Activated CD8-positive, alpha-beta T cell treated with anti-CD3 and anti-CD28 coated beads, Interleukin-2, amount 10 ng/mL, durations not matched to agents 7 days and 5 days (primary cell): ENCODE measurements around the gene VWA5B1. TPM values are rescaled to one million over a fixed set of nuclear protein-coding genes. Genes with fewer than 3 reads are reported as not detected.

Experiments used
- ATAC-seq: fragments of 150-1000 bp; cut with Tn5 transposase; one replicate; pipeline ENCODE4 v1.10.0; 2021; ENCODE audit warnings: moderate library complexity
- CTCF ChIA-PET: fragments of 350-600 bp; sonication (Branson Sonifier 250); formaldehyde crosslinking; loops from one replicate; lab custom pipeline; 2021; ENCODE audit warnings: antibody characterized with exemption; lab: Charles Lee
- POLR2A ChIA-PET: fragments of 350-600 bp; sonication (Branson Sonifier 250); formaldehyde crosslinking; loops from one replicate; lab custom pipeline; 2021; ENCODE audit warnings: antibody characterized with exemption; lab: Charles Lee
- DNase-seq: peaks from one replicate; pipeline ENCODE4 v3.0.0-alpha.2; 2020
- H3K27ac Mint-ChIP-seq: one replicate; pipeline ENCODE4 v1.8.0; 2021; ENCODE audit warnings: mild to moderate bottlenecking, mixed read lengths
- H3K27me3 Mint-ChIP-seq: one replicate; pipeline ENCODE4 v1.8.0; 2021; ENCODE audit warnings: low read depth, mixed read lengths
- H3K36me3 Mint-ChIP-seq: one replicate; pipeline ENCODE4 v1.8.0; 2021; ENCODE audit warnings: low read depth, mixed read lengths
- H3K4me1 Mint-ChIP-seq: one replicate; pipeline ENCODE4 v1.8.0; 2021; ENCODE audit warnings: low read depth, mixed read lengths
- H3K4me3 Mint-ChIP-seq: one replicate; pipeline ENCODE4 v1.8.0; 2021; ENCODE audit warnings: mild to moderate bottlenecking, mixed read lengths
- H3K9me3 Mint-ChIP-seq: one replicate; pipeline ENCODE4 v1.8.0; 2022; ENCODE audit warnings: mixed read lengths; ENCODE audit not compliant: insufficient read depth
- total RNA-seq, 2 experiments: library from RNA; stranded (reverse); gene quantifications; one replicate each; pipeline ENCODE4 v1.2.3, GENCODE V29; 2021

Gene VWA5B1
- total RNA-seq, 2 experiments from 2014 or later = not detected

DNA sequence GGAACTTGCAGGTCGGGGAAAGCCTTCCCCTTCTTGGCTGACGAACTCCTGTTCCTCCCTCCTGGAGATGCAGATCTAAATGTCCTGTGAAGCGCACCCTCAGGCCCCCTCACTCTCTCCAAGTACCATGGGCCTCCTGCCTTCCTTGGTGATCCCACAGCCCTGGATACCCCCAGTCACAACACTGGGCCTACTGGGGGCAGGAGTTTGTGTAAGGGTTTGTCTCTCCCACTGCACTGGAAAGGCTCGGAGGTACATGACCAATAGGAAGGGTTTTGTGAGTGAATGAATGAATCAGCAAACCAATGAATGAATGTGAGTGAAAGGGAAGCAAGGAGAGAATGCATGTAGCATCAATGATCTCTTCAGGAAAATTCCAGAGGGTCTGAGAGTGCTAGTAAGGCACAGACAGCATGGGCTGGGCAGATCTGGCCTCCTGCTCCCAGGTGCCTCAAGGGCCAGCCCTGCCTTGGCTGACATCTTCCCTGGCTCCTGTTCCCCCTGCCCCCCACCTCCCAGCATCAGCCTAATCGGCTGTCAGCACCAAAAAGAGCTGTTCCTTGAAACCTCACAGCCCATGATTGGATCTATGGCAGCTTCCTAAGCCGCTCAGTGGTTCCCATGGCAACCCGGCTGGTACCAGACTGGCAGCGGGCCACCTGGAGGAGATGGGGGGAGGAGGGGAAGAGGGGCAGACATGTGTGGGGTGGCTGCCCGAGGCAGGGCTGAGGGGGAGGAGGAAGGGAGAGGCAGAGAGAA, 95.8 kb downstream of the VWA5B1 start:
- no peaks in the 10 kb centered on the region for H3K36me3 Mint-ChIP-seq
- no peak overlapping the region for H3K4me3 Mint-ChIP-seq
- DNase-seq = no peak
- H3K4me1 Mint-ChIP-seq = no peaks in the 10 kb centered on the region
- H3K9me3 Mint-ChIP-seq = no peaks in the 10 kb centered on the region
- H3K27me3 Mint-ChIP-seq = peaks cover 31% of the 10 kb centered on the region
- ChIA-PET POLR2A (no interaction called here), CTCF (no interaction called here)
- H3K27ac Mint-ChIP-seq = no peak overlapping the region
- no peak for ATAC-seq

- no peak overlapping the region for H3K4me3 Mint-ChIP-seq
- no peak for DNase-seq
- H3K27ac Mint-ChIP-seq = no peak overlapping the region
- no peak for ATAC-seq
- POLR2A ChIA-PET = no interaction called here
- H3K27me3 Mint-ChIP-seq = peaks cover 50% of the 10 kb centered on the region
- H3K4me1 Mint-ChIP-seq = no peaks in the 10 kb centered on the region
- no peaks in the 10 kb centered on the region for H3K36me3 Mint-ChIP-seq
- no peaks in the 10 kb centered on the region for H3K9me3 Mint-ChIP-seq
- CTCF ChIA-PET = interaction anchor here (1.4 to 1.5 kb wide), 2 partner anchors 18 to 104 kb away, joined by 3 to 4 read pairs; no protein-coding TSS in a partner anchor
These were observed 98.9 kb downstream of the VWA5B1 start for GRCh38 chr1:20389571-20389970.

DNA sequence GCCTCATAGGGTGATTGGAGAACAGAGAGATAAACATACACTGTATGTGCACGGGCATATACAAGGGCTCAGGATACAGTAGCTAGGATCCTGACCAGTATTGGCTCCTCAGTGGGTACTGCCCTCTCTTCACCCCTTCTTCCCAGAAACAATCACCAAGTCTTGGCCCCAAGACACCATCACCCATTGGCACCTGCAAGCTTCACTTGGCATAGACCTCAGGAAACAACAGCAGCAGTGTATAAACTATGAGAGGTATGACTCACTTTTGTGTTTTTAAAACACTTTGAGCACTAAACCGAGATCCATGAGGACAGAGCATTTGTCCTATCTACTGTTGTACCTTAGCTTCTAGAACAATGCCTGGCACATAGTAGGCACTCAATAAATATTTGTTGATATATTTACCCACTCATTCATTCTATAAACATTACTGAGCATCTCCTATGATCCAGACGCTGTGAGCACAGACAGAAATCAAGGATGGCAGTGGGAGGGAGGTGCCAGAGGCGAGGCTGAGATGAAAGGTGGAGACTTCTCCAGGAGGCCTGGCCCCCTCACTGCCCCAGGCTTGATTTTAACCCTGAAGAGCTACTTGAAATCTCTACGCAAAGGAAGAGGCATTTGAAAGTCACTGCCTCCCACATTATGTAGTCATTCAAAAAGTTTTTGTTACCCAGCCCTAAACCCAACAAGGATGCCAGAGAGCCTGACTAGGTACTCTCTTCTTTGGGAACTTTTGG, 100.1 kb downstream of the VWA5B1 start:
- no peaks in the 10 kb centered on the region for H3K4me1 Mint-ChIP-seq
- no peaks in the 10 kb centered on the region for H3K36me3 Mint-ChIP-seq
- no peak overlapping the region for H3K27ac Mint-ChIP-seq
- H3K4me3 Mint-ChIP-seq = no peak overlapping the region
- DNase-seq (no peak), ATAC-seq (no peak)
- H3K9me3 Mint-ChIP-seq = peaks cover 9% of the 10 kb centered on the region
- ChIA-PET POLR2A (no interaction called here), CTCF (interaction anchor here (1.4 to 1.5 kb wide), 2 partner anchors 19 to 103 kb away, joined by 3 to 4 read pairs; no protein-coding TSS in a partner anchor)
- H3K27me3 Mint-ChIP-seq = peaks cover 41% of the 10 kb centered on the region

DNA sequence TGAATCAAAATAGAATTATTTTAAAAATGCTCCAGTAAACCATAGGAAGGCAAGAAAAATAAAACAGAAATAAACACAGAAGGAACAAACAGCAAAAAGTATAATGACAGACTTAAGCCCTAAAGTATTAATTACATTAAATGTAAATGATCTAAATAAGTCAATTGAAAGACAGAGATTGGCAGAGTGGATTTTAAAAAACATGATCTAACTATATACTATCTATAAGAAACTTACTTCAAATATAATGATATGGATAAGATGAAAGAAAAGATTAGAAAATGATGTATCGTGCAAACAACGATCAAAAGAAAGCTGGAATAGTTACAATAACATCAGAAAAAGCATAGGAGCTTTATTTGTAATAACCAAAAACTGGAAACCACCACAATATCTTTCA, 104.6 kb downstream of the VWA5B1 start:
- peaks cover 42% of the 10 kb centered on the region for H3K27me3 Mint-ChIP-seq
- CTCF ChIA-PET = interaction anchor here (1.5 kb wide), 1 partner anchor 18 kb away, joined by 3 read pairs; no protein-coding TSS in a partner anchor
- ATAC-seq = no peak
- H3K4me3 Mint-ChIP-seq = no peak overlapping the region
- POLR2A ChIA-PET = no interaction called here
- no peak overlapping the region for H3K27ac Mint-ChIP-seq
- no peak for DNase-seq
- H3K36me3 Mint-ChIP-seq = no peaks in the 10 kb centered on the region
- no peaks in the 10 kb centered on the region for H3K4me1 Mint-ChIP-seq
- peaks cover 9% of the 10 kb centered on the region for H3K9me3 Mint-ChIP-seq

DNA sequence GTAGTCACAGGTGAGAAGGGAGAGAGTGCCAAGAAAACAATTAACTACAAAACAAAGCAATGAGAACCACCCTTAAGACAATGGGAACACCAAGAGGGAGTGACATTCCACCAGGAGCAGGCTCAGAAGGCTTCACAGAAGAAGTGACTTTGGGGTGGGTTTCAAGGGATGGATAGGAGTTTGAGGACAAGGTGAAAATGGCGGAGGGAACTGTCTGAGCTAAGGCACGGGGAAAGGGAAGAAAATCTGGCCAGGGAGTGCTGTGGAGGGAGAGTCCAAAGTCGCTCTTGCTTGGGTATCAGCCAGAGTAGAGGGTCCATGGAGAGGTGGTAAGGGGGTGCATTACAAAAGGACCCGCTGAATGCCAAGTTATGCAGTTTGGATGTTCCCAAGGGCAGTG, 108.1 kb downstream of the VWA5B1 start:
- H3K27me3 Mint-ChIP-seq = peaks cover 31% of the 10 kb centered on the region

GRCh38 chr1:20399196-20399595, 108.5 kb downstream of the VWA5B1 start:
- ChIA-PET POLR2A (no interaction called here), CTCF (no interaction called here)
- H3K27ac Mint-ChIP-seq = no peak overlapping the region
- peaks cover 9% of the 10 kb centered on the region for H3K9me3 Mint-ChIP-seq
- no peak for ATAC-seq
- DNase-seq = no peak
- no peak overlapping the region for H3K4me3 Mint-ChIP-seq
- peaks cover 28% of the 10 kb centered on the region for H3K27me3 Mint-ChIP-seq
- H3K36me3 Mint-ChIP-seq = no peaks in the 10 kb centered on the region
- H3K4me1 Mint-ChIP-seq = no peaks in the 10 kb centered on the region

More for the DNA sequence above, 108.1 kb downstream of the VWA5B1 start:
- Mint-ChIP-seq H3K9me3 (peaks cover 9% of the 10 kb centered on the region), H3K4me3 (no peak overlapping the region), H3K36me3 (no peaks in the 10 kb centered on the region), H3K27ac (no peak overlapping the region), H3K4me1 (no peaks in the 10 kb centered on the region)
- CTCF ChIA-PET = no interaction called here
- DNase-seq (no peak), ATAC-seq (no peak)
- POLR2A ChIA-PET = no interaction called here

DNA sequence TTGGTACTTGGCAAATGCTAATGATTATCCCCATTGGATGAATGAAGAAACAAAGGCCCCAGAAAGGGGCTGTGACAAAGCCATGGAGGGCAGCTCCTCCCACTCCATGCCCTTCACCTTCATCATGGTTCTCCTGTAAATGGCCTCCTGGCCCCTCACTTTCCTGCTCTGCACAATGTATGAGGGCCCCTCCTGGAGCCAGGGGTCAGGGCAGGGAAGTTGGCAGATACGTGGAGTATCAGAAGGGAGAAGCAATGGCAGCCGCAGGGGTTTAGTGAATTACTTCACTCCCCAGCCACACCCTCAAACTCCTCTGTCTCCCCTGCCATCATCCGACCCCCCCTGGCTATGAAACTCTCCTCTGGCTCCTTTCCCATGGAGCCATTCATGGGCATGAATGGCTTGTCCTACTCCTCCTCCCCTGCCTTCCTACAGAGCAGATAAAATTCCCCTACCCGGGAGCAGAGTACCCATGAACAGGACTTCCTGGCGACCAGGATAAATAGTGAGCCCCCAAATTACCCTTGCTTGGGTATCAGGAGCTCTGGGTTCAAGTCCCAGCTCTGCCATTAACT, 109.0 kb downstream of the VWA5B1 start:
- H3K9me3 Mint-ChIP-seq = peaks cover 9% of the 10 kb centered on the region
- peaks cover 30% of the 10 kb centered on the region for H3K27me3 Mint-ChIP-seq
- no peak overlapping the region for H3K4me3 Mint-ChIP-seq

DNA sequence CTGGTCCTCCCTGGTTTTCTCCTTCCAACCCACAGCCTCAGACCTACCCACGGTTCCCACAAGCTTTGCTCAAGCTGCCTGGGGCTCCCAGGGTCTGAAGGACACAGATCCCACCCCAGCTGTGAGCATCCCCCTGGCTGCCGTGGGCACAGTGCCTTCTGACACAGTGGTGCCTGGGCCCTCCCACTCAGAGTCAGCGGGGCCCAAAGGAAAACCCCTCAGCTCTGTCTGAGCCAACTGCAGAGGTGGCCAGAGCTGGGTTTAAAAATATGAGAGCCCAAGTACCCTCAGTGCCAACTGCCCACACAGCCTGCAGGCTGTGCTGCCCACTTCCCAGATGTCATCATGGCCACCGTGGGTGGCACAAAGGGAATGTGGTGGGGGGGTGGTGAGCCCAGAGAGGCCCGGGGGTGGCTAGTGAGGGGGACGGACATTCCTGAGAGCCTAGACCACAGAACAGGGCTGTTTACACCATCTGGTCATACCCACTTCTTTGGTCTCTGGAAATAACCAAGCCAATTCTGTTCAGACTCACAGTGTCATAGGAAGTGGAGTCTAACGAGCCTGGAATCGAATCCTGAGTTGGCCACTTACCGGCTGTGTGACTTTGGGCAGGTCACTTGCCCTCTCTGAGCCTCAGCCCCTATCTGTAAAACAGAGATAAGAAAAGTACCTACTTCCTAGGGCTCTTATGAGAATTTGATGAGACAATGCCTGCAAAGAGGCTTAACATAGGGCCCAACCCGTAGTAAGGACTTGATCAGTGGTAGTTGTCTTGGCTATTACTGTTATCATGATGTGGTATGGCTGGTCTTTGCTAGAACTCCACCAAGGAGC, 109.9 kb downstream of the VWA5B1 start:
- DNase-seq = no peak
- Mint-ChIP-seq H3K4me3 (no peak overlapping the region), H3K4me1 (no peaks in the 10 kb centered on the region), H3K36me3 (no peaks in the 10 kb centered on the region), H3K27me3 (peaks cover 34% of the 10 kb centered on the region), H3K9me3 (peaks cover under 1% of the 10 kb centered on the region), H3K27ac (no peak overlapping the region)
- no peak for ATAC-seq
- CTCF ChIA-PET = no interaction called here
- POLR2A ChIA-PET = no interaction called here

More for the DNA sequence above, 109.0 kb downstream of the VWA5B1 start:
- ATAC-seq (no peak), DNase-seq (no peak)
- CTCF ChIA-PET = no interaction called here
- H3K4me1 Mint-ChIP-seq = no peaks in the 10 kb centered on the region
- H3K36me3 Mint-ChIP-seq = no peaks in the 10 kb centered on the region
- POLR2A ChIA-PET = no interaction called here
- no peak overlapping the region for H3K27ac Mint-ChIP-seq

GRCh38 chr1:20401405-20402010, 110.8 kb downstream of the VWA5B1 start:
- ChIA-PET CTCF (no interaction called here), POLR2A (no interaction called here)
- DNase-seq (no peak), ATAC-seq (no peak)
- Mint-ChIP-seq H3K4me3 (no peak overlapping the region), H3K27me3 (peaks cover 39% of the 10 kb centered on the region), H3K9me3 (no peaks in the 10 kb centered on the region), H3K36me3 (no peaks in the 10 kb centered on the region), H3K27ac (no peak overlapping the region), H3K4me1 (no peaks in the 10 kb centered on the region)

DNA sequence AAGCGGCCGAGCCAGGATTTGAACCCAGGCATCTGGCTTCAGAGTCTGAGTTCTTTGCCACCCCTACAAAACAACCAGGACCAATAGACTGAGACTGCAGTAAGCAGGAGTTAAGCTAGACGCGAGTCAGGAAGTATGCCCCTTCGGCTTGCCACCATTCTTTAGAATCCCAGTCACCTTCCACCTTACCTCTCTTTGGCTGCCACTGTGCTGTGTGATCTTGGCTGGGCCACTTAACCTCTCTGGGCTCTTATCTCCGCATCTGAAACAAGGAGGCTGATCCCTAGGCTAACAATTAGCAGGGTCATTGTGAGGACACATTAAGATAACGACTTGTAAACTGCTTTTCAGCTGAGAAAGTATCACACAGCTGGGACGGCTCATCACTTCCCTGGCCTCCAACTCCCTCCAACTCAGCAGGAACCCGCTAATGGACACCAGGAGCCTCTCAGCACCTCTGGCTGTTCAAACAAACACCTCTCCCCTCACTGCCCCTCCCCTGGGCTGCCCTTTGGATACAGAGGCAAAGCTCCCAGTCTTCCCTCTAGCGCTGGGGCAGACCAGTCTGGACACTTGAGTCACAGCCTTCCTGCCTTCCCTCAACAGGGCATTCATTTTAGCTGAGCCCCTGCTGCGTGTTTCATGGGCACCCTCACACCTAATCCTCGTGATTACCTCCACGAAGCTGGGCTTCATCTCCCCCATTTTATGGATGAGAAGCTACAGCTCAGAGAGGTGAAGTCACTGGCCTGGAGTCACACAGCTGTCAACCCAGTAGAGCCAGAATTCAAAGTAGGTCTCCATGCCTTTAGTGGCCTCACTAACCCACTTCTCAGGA, 112.1 kb downstream of the VWA5B1 start:
- CTCF ChIA-PET = no interaction called here
- H3K4me3 Mint-ChIP-seq = no peak overlapping the region
- no peaks in the 10 kb centered on the region for H3K36me3 Mint-ChIP-seq
- H3K27ac Mint-ChIP-seq = no peak overlapping the region
- H3K27me3 Mint-ChIP-seq = peaks cover 45% of the 10 kb centered on the region
- POLR2A ChIA-PET = no interaction called here
- no peak for ATAC-seq
- no peaks in the 10 kb centered on the region for H3K4me1 Mint-ChIP-seq
- no peak for DNase-seq
- H3K9me3 Mint-ChIP-seq = no peaks in the 10 kb centered on the region
